SH-SY5Y (cell line): Measurements from ENCODE around the gene SREBF2.

Experiments
- GATA2 ChIP-seq: IDR thresholded peaks from 2 replicates; pipeline ENCODE4 v1.6.1; 2011; ENCODE audit warnings: mild to moderate bottlenecking, low read depth, low read length
- GATA3 ChIP-seq: IDR thresholded peaks from 2 replicates; pipeline ENCODE4 v1.6.1; 2011; ENCODE audit warnings: low read depth, mild to moderate bottlenecking, low read length, moderate library complexity

DNA sequence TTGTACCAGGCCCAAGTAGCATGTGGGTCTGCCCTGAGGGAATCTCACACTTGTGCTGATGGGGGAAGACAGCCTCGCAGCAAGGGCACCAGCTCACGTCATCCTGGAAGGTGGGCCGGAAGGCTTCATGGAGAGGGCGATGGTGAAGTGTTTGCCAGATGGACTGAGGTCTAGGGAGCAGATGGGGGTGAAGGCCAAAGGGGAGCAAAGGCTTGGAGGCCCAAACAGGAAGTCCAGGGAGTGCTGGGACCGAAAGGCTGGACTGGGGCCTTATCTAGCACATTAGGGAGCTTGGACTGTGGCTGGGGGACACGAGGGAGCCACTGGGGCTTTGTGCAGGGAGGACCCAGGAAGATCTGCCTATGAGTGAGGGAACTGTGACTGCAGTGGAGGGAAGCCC, 94.9 kb downstream of the SREBF2 start:
- TF ChIP-seq GATA3, result no peak
- TF ChIP-seq GATA2, result no peak
